Measurements from ENCODE around the gene TMEM72. TPM values are rescaled to one million over a fixed set of nuclear protein-coding genes. Genes with fewer than 3 reads are reported as not detected.

TMEM72 gene
- total RNA-seq, 1 experiment from 2014 or later, result not detected

GRCh38 chr10:44886966-44887365 is 24.2 kb upstream of the TMEM72 start:
- ATAC-seq (no peak), DNase-seq (ENCODE audit: low read depth, low spot score) (no peak)
- Histone ChIP-seq H3K36me3 (ENCODE audit: control insufficient read depth, insufficient read depth, low read length) (no peaks in the 10 kb centered on the region), H3K4me1 (ENCODE audit: control insufficient read depth, insufficient read depth, low read length) (no peaks in the 10 kb centered on the region), H3K27me3 (ENCODE audit: control insufficient read depth, insufficient read depth, low read length) (peaks cover 6% of the 10 kb centered on the region; the same call in 1 of the 2 replicates), H3K27ac (ENCODE audit: low read length) (no peak overlapping the region), H3K4me3 (ENCODE audit: low read depth in 2 of 2, low read length in 2 of 2) (no peak overlapping the region), H3K9me3 (ENCODE audit: control insufficient read depth, insufficient read depth, low read depth, low read length) (no peaks in the 10 kb centered on the region)
- in situ Hi-C loops (cut with HindIII; ENCODE audit: low pct_unique_long_range_greater_than_20kb, low sequenced_read_pairs) (no loop called here), intact Hi-C loops (cut with micrococcal nuclease; ENCODE audit: unreplicated experiment) (no loop called here)
- no peak for TF ChIP-seq CTCF (IDR thresholded peaks at IDR 0.05)
- no peak for TF ChIP-seq POLR2AphosphoS5 (IDR thresholded peaks at IDR 0.05; ENCODE audit: low read depth, low read length)
- TF ChIP-seq TCF7L2 (IDR thresholded peaks at IDR 0.05; ENCODE audit: low read depth, low read length), result no peak
- no peak for TF ChIP-seq SIN3A (IDR thresholded peaks at IDR 0.05; ENCODE audit: borderline replicate concordance, insufficient read depth, low read depth, low read length)
- TF ChIP-seq REST (IDR thresholded peaks at IDR 0.05; ENCODE audit: insufficient read depth in 1 of 2, low read depth in 2 of 2, low read length in 1 of 2), result no peak
- POLR2A ChIA-PET, result no interaction called here
- BruUV-seq (replicated peaks), result no TSS peak
- CTCF ChIA-PET, result no interaction called here

DNA sequence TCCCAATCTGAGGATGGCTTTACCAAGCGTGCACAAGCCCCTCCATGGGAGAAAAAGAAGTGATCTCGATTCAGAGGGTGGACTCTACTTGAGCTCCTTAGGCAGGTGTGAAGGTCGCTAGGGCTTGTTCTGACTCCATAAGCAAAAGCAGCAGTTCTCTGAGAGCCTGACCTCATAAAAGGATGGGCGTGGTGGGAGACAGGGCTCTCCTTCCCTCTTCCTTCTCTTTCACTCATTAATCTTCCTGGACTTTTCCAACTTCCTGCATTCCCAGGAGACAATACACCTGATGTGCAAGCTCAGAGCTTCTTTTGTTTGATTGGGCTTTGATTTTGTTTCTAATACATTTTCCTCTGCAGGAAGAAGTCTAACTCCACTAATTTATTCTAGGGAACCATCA is 22.3 kb upstream of the TMEM72 start:
- H3K27me3 ChIP-seq (ENCODE audit: control insufficient read depth, insufficient read depth, low read length), result no peaks in the 10 kb centered on the region; the same call in 1 of the 2 replicates
- H3K27ac ChIP-seq (ENCODE audit: low read length), result no peak overlapping the region
- POLR2A ChIA-PET, result interaction anchor here (0.5 kb wide), 1 partner anchor 304 kb away, joined by 4 read pairs; no protein-coding TSS in a partner anchor
- DNase-seq (ENCODE audit: low read depth, low spot score) (no peak), ATAC-seq (no peak)
- CTCF ChIA-PET, result no interaction called here
- no peaks in the 10 kb centered on the region for H3K4me1 ChIP-seq (ENCODE audit: control insufficient read depth, insufficient read depth, low read length)
- in situ Hi-C loops (cut with HindIII; ENCODE audit: low pct_unique_long_range_greater_than_20kb, low sequenced_read_pairs), result no loop called here
- no TSS peak for BruUV-seq (replicated peaks)
- TF ChIP-seq SIN3A (IDR thresholded peaks at IDR 0.05; ENCODE audit: borderline replicate concordance, insufficient read depth, low read depth, low read length) (no peak), POLR2AphosphoS5 (IDR thresholded peaks at IDR 0.05; ENCODE audit: low read depth, low read length) (no peak), TCF7L2 (IDR thresholded peaks at IDR 0.05; ENCODE audit: low read depth, low read length) (no peak), CTCF (IDR thresholded peaks at IDR 0.05) (no peak), REST (IDR thresholded peaks at IDR 0.05; ENCODE audit: insufficient read depth in 1 of 2, low read depth in 2 of 2, low read length in 1 of 2) (no peak)
- H3K4me3 ChIP-seq (ENCODE audit: low read depth in 2 of 2, low read length in 2 of 2), result no peak overlapping the region
- intact Hi-C loops (cut with micrococcal nuclease; ENCODE audit: unreplicated experiment), result no loop called here
- no peaks in the 10 kb centered on the region for H3K9me3 ChIP-seq (ENCODE audit: control insufficient read depth, insufficient read depth, low read depth, low read length)
- H3K36me3 ChIP-seq (ENCODE audit: control insufficient read depth, insufficient read depth, low read length), result no peaks in the 10 kb centered on the region
